OCI-LY3 (cell line): ENCODE results near the gene GNAO1.

Experiments
- H2AFZ ChIP-seq: fragments of 200-600, 300-600 bp; shearing (Covaris generic); 2 replicates; pipeline ENCODE4 v1.6.0; 2014; ENCODE audit warnings: antibody characterized with exemption, low read depth, low read length
- H3K27ac ChIP-seq: fragments of 200-600, 300-600 bp; sonication (generic); 2 replicates; pipeline ENCODE4 v1.5.1; 2014; ENCODE audit warnings: mild to moderate bottlenecking, low read length, moderate library complexity, mixed read lengths
- H3K27me3 ChIP-seq: fragments of 200-600, 300-600 bp; sonication (generic); 2 replicates; pipeline ENCODE4 v1.6.1; 2014; ENCODE audit warnings: low read depth, low read length, mixed read lengths
- H3K36me3 ChIP-seq: fragments of 200-600, 300-600 bp; sonication (generic); replicated peaks from 2 replicates; pipeline ENCODE3; 2014; ENCODE audit warnings: low read depth, low read length, mixed read lengths
- H3K4me1 ChIP-seq: fragments of 300-600, 200-600 bp; sonication (generic); 2 replicates; pipeline ENCODE4 v1.6.1; 2014; ENCODE audit warnings: low read length, mixed read lengths
- H3K4me2 ChIP-seq: fragments of 200-600, 300-600 bp; sonication (generic); 2 replicates; pipeline ENCODE4 v1.6.1; 2014; ENCODE audit warnings: low read length, mixed read lengths
- H3K4me3 ChIP-seq: fragments of 300-600, 200-600 bp; sonication (generic); 2 replicates; pipeline ENCODE4 v1.5.1; 2014; ENCODE audit warnings: antibody characterized with exemption, mild to moderate bottlenecking, low read length, moderate library complexity
- H3K79me2 ChIP-seq: fragments of 300-600, 200-600 bp; shearing (Covaris generic); 2 replicates; pipeline ENCODE4 v1.6.1; 2014; ENCODE audit warnings: mild to moderate bottlenecking, low read length, mixed read lengths
- H3K9ac ChIP-seq: fragments of 300-600, 200-600 bp; shearing (Covaris generic); 2 replicates; pipeline ENCODE4 v1.6.0; 2014; ENCODE audit warnings: mild to moderate bottlenecking, low read length, moderate library complexity
- H3K9me3 ChIP-seq: fragments of 200-600, 300-600 bp; shearing (Covaris generic); 2 replicates; pipeline ENCODE4 v1.6.1; 2014; ENCODE audit warnings: low read length, mixed read lengths; ENCODE audit not compliant: insufficient read depth
- H4K20me1 ChIP-seq: fragments of 200-600, 300-600 bp; sonication (generic); 2 replicates; pipeline ENCODE4 v1.6.1; 2016; ENCODE audit warnings: low read length, mixed read lengths; ENCODE audit not compliant: insufficient read depth
- EZH2phosphoT487 ChIP-seq: fragments of 200-600 bp; shearing (Covaris generic); IDR thresholded peaks from 2 replicates; pipeline ENCODE4 v1.6.1; 2018; ENCODE audit warnings: antibody characterized with exemption, mixed run types, low read depth
- TF ChIP-seq, protein P1 (sequence below): fragments of 200-600, 300-600 bp; sonication (generic); IDR thresholded peaks from 2 replicates; pipeline ENCODE4 v1.5.1; 2014; ENCODE audit warnings: antibody characterized with exemption, low read length, low read depth

The GNAO1 gene

GRCh38 chr16:56334761-56335160 is 143.5 kb downstream of the GNAO1 start:
- TF ChIP-seq, protein P1, sequence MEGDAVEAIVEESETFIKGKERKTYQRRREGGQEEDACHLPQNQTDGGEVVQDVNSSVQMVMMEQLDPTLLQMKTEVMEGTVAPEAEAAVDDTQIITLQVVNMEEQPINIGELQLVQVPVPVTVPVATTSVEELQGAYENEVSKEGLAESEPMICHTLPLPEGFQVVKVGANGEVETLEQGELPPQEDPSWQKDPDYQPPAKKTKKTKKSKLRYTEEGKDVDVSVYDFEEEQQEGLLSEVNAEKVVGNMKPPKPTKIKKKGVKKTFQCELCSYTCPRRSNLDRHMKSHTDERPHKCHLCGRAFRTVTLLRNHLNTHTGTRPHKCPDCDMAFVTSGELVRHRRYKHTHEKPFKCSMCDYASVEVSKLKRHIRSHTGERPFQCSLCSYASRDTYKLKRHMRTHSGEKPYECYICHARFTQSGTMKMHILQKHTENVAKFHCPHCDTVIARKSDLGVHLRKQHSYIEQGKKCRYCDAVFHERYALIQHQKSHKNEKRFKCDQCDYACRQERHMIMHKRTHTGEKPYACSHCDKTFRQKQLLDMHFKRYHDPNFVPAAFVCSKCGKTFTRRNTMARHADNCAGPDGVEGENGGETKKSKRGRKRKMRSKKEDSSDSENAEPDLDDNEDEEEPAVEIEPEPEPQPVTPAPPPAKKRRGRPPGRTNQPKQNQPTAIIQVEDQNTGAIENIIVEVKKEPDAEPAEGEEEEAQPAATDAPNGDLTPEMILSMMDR: no peak
- no peak for TF ChIP-seq EZH2phosphoT487
- no peak overlapping the region for H3K9ac ChIP-seq
- H3K27ac ChIP-seq: no peak overlapping the region
- H3K79me2 ChIP-seq: no peaks in the 10 kb centered on the region
- no peaks in the 10 kb centered on the region for H3K4me1 ChIP-seq
- H3K27me3 ChIP-seq: no peaks in the 10 kb centered on the region
- no peaks in the 10 kb centered on the region for H3K36me3 ChIP-seq
- no peak overlapping the region for H2AFZ ChIP-seq
- H4K20me1 ChIP-seq: no peaks in the 10 kb centered on the region
- H3K9me3 ChIP-seq: no peaks in the 10 kb centered on the region
- H3K4me3 ChIP-seq: no peak overlapping the region
- no peak overlapping the region for H3K4me2 ChIP-seq

DNA sequence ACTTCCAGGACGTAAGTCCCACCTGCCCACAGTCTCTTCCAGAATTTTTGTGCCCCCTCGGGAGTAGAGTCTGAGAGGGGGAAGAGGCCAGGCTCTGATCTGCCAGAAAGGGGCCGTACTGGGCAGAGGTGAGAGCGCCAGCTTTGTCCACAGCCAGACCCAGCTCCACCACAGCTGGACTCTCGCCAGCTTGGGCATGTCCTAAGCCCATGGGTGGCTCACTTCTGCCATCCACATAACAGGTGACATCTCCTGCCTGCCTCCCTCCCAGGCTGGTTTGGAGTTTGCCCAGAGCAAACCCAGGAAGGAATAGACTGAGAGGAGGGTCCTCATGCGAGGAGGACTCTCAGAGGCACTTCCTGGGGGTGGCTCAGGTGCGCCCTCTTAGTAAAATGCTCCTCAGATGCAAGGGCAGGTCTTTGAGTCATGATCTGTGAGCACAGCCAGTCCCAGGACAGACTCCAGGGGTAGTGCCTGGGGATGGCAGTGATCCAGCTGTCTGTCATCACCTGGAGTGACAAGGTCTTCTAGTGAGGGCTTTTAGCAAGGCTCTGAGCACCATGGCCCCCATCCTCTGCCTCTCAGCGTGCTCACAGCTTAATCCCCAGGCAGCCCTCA is 144.9 kb downstream of the GNAO1 start:
- no peaks in the 10 kb centered on the region for H3K79me2 ChIP-seq
- H3K4me3 ChIP-seq: no peak overlapping the region
- no peaks in the 10 kb centered on the region for H3K36me3 ChIP-seq
- no peaks in the 10 kb centered on the region for H3K4me1 ChIP-seq
- no peak overlapping the region for H3K9ac ChIP-seq
- no peaks in the 10 kb centered on the region for H4K20me1 ChIP-seq
- H3K27me3 ChIP-seq: no peaks in the 10 kb centered on the region
- no peak overlapping the region for H3K27ac ChIP-seq
- no peak overlapping the region for H3K4me2 ChIP-seq
- no peaks in the 10 kb centered on the region for H3K9me3 ChIP-seq
- H2AFZ ChIP-seq: no peak overlapping the region
- no peak for TF ChIP-seq EZH2phosphoT487
- TF ChIP-seq, protein P1: no peak

DNA sequence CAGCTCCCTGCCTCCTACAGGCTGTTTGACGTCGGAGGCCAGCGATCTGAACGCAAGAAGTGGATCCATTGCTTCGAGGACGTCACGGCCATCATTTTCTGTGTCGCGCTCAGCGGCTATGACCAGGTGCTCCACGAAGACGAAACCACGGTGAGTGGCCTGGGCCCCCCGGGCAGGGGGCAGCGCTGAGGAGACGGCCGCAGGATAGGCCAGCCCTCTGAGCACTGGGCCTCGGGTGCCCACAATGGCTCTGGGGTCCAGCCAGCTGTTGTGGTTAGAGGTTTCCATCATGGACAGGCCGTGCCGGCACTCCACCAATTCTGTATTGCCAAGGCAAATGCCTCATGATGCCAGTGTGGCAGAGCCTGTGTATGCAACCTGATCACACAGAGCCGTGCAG is 145.4 kb downstream of the GNAO1 start:
- no peaks in the 10 kb centered on the region for H3K79me2 ChIP-seq
- TF ChIP-seq, protein P1: no peak
- no peak for TF ChIP-seq EZH2phosphoT487
- H3K36me3 ChIP-seq: no peaks in the 10 kb centered on the region
- H3K4me3 ChIP-seq: no peak overlapping the region
- no peak overlapping the region for H3K27ac ChIP-seq
- no peak overlapping the region for H3K9ac ChIP-seq
- H4K20me1 ChIP-seq: no peaks in the 10 kb centered on the region
- H2AFZ ChIP-seq: no peak overlapping the region
- no peaks in the 10 kb centered on the region for H3K27me3 ChIP-seq
- H3K4me1 ChIP-seq: no peaks in the 10 kb centered on the region
- H3K4me2 ChIP-seq: no peak overlapping the region
- no peaks in the 10 kb centered on the region for H3K9me3 ChIP-seq

GRCh38 chr16:56337131-56337857 is 146.0 kb downstream of the GNAO1 start:
- no peaks in the 10 kb centered on the region for H3K4me1 ChIP-seq
- no peak overlapping the region for H2AFZ ChIP-seq
- no peaks in the 10 kb centered on the region for H4K20me1 ChIP-seq
- no peaks in the 10 kb centered on the region for H3K36me3 ChIP-seq
- H3K79me2 ChIP-seq: no peaks in the 10 kb centered on the region
- H3K4me3 ChIP-seq: no peak overlapping the region
- H3K9ac ChIP-seq: no peak overlapping the region
- no peaks in the 10 kb centered on the region for H3K27me3 ChIP-seq
- TF ChIP-seq EZH2phosphoT487: no peak
- H3K9me3 ChIP-seq: no peaks in the 10 kb centered on the region
- no peak overlapping the region for H3K4me2 ChIP-seq
- no peak overlapping the region for H3K27ac ChIP-seq
